ENCODE measurements around the gene EFCAB5.
"Not testable (repeated sequence)": the region's sequence is repeated elsewhere in the genome, so short reads cannot be mapped to it uniquely, and the experiment has no call there.

The EFCAB5 gene

DNA sequence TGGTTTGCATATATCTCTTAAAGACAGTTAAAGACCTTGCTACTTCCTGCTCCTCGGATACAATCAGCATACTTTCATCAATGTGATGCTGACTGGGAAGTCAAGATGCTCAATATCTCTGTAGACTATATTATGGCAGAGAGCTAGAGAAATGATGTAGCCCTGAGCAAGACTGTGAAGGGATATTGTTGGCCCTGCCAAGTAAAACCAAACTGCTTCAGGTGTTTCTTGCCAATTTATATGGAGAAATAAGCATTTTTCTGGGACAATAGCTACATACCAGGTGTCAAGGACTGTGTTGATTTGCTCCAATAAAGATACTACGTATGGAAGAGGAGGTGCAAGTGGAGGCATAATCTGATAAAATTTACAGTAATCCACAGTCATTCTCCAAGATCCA lies 4.7 kb upstream of the EFCAB5 start:
- no peak for DNase-seq

DNA sequence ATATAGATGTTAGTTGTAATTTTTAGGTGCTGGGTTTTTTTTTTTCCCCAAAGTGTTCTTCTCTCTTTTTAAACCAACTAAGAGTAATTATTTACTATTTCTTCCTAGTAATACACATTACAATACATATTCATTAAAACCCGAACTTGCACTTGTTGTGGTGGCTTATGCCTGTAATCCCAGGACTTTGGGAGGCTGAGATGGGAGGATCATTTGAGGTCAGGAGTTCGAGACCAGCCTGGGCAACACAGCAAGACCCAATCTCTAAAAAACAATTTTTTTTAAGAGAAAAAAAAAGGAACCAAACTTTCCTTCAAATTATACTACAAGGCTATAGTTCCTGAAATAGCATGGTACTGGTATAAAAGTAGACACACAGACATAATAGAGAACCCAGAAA lies 3.8 kb downstream of the EFCAB5 start:
- DNase-seq, result no peak

DNA sequence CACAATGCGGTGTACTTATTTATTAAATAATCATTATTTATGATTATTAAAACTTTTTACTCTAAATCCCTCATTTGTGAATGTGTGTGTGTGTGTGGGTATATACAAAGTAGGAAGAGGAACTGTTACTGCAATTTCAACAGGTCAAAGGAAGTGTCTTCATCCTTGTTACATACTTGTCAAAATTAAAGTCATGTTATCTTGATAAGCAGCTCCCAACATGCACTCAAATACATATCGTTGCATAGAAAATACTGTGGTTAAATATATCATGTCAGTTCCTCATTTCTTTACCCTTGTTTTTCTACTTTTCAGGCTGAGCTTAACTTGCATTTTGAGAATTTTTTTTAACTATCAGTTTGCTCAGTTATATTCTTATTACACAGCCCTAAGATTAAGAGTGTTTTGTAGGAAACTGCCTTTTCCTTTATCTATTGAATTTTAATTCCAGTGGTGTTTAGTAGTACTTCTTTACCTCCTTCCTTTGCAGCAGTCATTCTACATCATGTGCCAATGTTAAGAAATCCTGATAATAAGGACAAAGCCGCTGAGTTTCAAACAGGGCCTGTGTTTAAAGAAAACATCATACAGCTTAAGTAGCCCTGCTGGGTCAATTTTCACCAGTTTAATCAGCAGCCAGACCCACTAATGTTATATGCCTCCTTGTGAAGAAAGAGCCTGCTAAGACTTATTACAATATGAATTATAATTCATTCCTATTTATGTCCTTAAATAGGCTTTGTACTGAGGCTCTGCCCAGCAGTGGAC lies 7.2 kb downstream of the EFCAB5 start:
- no peak for DNase-seq

DNA sequence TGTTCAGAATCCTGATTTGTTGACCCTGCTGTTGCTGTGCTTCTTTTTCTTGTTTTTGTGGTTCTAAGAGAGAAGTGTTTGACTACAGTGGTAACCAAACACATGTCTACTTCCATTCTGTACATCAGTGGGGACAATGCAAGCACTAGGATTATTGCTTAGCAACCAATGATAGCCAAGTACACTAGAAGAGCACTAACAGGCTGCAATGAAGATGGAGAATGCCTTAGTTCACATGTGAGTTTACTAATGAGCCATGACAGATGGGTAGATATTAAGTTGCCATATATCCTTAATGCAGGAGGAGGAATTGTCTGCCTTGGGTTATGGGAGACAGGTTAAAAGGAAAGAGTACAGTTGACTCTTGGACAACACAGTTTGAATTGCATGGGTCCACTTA lies 8.3 kb downstream of the EFCAB5 start:
- no peak for DNase-seq

DNA sequence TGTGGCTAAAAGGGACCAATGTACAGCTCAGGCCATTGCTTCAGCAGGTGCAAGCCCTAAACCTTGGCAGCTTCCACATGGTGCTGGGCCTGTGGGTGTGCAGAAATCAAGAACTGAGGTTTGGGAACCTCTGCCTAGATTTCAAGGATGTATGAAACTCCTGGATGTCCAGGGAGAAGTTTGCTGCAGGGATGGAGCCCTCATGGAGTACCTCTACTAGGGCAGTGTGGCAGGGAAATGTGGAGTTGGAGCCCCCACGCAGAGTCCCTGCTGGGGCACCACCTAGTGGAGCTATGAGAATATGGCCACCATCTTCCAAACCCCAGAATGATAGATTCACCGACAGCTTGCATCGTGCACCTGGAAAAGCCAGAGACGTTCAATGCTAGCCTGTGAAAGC lies 13.0 kb downstream of the EFCAB5 start:
- no peak for DNase-seq

DNA sequence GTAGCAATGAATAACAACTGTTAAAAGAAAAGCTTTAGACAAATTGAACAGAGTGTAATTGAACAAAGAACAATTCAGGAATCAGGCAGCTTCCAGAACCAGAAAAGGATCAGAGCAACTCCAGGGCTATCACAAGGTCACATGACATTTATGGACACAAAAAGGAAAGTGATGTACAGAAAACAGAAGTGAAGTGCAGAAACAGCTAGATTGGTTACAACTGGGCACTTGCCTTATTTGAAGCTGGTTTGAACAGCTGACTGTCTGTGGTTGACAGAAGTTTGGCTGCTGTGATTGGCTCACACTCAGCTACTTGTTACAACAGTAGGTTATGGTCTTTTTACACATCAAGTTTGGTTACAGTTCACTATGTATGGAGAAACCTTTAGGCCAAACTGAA lies 14.8 kb downstream of the EFCAB5 start:
- DNase-seq, result no peak

DNA sequence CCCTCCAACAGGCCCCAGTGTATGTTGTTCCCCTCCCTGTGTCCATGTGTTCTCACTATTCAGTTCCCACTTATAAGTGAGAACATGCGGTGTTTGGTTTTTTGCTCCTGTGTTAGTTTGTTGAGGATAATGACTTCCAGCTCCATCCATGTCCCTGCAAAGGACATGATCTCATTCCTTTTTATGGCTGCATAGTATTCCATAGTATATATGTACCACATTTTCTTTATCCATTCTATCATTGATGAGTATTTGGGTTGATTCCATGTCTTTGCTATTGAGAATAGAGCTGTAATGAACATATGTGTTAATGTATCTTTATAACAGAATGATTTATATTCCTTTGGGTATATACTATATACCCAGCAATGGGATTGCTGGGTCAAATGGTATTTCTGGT lies 16.1 kb downstream of the EFCAB5 start:
- not testable (repeated sequence) for DNase-seq

DNA sequence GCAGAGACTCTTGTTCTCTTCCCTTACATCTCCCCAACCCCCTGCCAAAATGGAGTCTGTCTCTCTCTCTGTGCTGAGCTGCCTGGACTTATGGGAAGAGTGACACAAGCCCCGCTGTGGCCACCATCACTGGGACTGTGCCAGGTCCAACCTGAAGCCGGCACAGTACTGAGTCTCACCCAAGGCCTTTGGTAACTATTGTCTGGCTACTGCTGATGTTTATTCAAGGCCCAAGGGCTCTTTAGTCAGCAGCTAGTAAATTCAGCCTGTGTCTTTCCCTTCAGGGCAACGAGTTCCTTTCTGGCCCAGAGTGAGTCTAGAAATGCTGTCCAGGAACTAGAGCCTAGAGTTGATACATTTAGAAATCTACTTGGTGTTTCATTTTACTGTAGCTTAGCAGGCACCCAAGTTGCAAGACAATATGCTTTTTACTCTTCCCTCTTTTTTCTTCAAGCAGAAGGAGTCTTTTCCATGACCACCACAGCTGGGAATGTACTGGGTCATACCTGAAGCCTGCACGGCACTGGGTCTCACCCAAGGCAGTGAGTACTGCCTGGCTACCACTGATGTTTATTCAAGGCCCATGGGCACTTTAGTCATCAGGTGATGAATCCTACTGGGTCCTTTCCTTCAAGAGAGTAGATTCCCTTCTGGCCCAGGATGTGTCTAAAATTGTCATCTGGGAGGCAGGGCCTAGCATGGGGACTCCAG lies 17.7 kb downstream of the EFCAB5 start:
- no peak for DNase-seq

DNA sequence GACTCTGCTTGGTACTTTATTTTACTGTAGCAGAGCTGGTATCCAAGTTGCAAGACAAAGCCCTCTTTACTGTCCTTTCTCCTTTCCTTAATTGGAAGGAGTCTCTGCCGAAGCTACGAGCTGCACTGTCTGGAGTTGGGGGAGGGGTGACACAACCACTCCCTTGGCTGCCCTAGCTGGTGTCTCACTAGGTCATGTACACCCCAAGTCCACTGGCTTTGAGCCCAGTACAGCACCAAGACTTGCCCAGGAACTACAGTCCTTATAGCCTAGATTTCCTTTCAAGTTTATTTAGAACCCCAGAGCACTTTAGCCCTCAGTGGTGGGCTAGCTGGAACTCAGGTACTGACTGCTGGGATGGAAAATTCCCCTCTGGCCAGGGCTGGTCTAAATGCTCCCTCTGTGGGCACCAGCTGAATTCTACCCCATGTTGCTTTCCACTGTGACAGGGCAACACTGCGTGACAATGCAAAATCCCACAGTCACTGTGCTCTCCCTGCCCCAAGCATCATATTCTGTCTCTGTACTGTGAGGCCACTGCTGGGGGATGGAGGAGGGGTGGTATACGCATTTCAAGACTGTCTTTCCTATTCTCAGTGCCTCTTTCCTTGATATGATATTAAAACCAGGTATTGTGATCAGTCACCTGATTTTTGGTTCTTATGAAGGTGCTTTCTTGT lies 18.4 kb downstream of the EFCAB5 start:
- DNase-seq, result no peak

DNA sequence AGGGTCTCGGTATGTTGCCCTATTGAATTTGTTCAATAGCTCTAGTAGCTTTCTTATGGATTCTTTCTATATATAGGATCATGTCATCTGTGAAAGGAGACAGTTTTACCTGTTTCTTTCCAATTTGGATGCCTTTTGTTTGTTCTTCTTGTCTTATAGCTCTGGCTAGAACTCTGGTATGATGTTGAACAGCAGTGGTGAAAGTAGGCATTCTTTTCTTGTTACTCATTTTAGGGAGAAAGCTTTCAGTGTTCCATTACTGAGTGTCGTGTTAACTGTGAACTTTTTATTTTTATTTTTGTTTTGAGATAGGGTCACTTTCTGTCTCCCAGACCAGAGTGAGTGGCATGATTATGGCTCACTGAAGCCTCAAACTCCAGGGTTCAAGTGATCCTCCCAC lies 21.2 kb downstream of the EFCAB5 start:
- DNase-seq, result no peak

DNA sequence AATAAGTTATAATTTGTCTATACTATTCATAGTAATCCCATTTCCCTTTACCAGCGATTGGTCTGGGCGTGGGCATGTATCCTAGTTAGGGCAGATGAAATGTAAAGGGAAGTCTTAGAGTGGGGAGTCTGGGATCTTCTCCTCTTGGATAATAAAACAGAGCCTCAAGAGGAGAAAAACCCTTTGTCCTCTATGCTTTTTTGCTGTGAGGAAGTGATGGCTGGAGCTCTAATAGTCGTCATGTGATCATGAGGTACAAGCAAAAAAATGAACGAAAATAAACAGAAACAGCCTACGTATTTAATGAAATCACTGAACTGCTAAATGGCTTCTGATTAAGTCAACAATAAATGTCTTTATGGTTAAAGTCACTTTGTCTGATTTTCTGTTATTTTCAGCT lies 26.8 kb downstream of the EFCAB5 start:
- no peak for DNase-seq

DNA sequence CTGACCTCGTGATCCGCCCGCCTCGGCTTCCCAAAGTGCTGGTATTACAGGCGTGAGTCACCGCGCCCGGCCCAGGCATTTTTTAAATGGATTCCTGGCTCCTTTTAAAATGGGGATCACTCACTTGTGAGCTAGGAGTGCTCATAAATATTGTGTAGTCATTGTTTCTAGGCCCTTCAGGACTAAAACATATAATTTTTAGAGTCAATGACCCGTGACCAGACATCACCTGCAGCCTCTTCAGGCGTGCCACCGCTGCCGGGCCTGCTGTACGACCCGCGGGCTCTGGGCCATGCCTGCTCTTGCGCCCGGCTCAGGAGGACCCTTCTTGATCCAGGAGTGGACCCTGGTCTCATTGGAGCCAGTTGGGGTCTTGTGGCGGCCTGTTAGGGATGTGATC lies 30.8 kb downstream of the EFCAB5 start:
- no peak for DNase-seq

DNA sequence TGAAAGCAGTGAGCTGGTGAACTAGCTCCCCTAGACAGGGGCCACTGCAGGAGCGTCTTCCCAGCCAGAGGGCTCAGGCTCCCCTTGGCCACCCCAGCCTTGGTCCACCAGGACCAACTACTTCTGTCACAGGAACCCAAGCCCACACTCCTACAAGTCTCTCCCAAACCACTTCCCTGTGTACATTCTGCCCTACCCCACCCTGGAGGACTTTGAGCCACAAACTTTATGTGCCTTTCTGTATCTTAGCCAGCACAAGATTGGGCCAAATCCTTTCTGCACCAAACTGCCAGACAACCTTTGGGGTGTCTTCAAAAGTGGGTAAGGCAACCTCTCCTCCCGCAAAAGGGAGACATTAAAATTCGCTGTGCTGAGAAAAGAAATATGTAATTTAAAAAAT lies 31.6 kb downstream of the EFCAB5 start:
- DNase-seq, result no peak

DNA sequence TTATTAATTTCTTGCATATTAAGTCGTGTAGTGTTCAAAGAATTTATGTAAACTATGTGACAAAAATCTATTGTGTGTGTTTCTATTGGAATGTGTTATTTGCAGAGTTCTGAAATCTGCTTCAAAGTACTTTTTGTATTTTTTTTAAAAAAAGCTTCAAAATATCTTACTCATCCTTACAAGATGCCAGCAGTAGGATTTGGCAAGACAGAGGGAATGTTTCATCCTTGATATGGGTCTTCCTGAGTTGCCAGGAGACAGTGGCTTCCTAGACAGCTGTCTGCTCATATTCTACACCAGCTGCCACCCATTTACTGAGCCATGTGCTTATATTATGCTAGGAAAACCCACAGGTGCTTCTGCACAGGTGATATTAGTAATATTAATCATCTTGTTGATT lies 36.4 kb downstream of the EFCAB5 start:
- DNase-seq, result no peak

DNA sequence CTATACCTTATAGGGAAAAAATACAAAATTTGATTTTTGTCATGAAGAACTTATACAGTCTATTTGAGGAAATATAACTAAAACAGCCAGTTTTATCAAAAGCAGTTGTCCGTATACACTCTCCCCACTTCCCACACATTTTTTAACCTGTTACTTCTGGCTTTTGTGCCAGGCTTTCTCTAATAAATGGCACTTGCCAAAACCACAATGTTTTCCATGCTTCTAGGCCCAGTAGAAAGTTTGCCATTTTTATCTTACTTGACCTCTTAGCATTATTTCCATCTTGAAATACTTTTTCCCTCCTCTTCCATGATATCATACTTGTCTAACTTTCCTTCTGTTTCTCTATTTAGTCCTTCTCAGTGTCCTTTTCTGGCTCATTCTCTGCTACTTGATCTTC lies 38.8 kb downstream of the EFCAB5 start:
- no peak for DNase-seq

DNA sequence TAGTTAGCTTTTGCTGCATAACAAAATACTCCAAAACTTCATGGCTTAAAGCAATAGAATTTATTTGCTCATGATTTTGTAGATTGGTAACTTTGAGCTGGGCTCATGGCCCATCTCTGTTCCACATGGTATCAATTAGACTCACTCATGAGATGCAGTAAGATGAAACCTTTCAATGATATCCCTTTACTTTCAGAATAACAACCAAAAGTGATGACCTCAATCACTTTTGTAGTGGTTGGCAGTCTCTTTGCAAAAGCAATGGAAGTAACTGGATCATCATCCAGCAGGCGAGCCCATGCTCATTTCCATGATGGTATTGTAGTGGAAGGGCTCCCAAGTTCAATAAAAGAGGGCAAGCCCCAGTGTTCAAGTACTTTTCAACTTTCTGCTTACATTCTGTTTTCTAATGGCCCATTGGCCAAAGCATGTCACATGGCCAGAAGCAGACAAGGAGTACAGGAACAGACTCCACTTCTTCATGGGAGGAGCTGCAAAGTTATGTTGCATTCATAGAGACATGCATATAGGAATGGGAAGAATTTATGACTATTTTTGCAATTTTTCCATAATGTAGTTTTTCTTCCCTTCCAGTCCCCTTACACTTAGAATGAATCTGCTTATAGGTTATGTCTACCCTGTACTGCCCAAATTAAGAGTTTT lies 41.7 kb downstream of the EFCAB5 start:
- no peak for DNase-seq

DNA sequence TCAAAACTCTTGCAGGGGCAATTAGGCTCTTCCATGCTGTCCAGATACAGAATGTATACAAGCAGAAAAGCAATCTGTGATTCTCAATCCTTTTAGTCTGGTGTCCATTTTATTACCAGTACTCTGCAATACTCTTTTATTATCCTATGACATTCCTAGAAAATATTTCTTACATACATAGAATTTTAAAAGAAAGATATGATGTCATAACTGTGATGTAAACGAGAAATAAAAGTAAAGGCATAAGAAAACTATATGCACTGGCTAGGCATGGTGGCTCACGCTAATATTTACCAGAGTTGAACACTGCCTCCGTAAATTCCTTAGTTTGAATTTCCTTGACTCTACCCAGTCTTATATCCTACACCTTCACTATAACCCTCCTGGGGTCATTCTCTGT lies 55.0 kb downstream of the EFCAB5 start:
- DNase-seq, result no peak

DNA sequence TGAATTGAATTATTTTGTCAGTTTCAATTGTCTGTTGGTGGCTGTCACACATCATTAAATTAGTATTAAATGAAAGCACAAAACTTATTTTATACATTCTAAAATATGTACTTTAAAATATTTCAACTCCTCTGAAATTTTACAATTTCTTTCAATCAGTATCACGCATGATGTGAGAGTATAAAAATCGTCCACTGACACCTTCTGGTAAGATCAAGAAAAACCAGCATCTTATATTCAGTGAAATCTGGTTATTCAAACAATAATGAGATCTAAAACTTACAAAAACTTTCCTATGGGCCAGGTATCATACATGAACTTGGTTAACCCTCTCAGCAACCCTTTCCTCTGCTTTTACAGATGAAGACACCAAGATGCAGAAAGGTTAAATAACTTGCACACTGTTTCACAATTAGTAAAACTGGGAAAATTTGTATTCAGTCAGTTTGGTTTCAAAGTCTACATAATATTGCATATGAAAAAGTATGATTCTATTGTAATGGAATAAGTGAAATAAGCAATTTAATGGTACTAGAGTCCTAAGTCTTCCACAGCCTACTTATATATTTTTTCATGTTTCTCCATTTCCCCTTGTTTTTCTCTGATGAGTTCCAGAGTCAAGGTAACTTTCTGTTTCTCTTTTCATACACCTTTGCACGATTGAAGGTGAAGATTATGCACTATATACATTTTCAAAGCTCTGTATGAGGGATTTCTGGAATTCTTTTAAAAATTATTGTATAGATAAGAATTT lies 58.7 kb downstream of the EFCAB5 start:
- no peak for DNase-seq

DNA sequence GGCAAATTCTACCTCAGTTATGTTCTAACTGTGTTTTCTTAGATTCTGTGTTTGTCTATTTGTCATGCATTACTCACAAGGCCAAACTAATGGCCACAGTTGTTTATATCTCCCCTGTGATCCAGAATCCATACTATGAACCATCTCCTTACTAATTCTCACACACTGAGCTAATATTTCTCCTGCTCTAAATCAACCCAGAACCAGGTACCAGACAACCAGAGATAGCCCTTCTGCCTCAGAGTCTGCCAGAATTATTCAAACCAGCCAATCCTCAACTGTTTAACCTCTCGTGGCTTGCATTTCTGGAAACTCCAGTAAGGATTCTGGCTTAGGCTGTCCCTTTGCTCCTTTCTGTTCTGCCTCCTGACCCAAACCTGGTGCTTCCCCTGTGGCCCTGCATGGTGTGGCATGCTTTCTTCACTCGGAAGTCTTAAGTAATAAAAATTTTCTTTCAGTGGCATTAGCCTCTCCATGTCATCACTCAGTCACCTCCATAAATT lies 59.4 kb downstream of the EFCAB5 start:
- no peak for DNase-seq

DNA sequence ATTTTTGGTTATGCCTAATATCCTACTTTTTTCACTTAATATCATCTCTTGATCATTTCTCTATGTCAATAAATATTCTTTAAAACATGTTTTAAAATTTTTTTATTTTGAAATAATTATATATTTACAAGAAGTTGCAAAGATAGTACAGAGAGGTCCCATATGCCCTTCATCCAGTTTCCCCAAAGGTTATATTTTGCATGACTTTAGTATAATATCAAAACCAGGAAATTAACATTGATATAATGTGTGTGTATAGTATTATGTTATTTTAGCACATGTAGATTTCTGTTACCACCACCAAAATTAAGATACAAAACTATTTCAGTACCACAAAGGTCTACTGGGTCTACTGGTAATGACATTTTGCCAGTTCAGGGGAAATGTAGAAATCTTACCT lies 60.7 kb downstream of the EFCAB5 start:
- DNase-seq, result no peak

DNA sequence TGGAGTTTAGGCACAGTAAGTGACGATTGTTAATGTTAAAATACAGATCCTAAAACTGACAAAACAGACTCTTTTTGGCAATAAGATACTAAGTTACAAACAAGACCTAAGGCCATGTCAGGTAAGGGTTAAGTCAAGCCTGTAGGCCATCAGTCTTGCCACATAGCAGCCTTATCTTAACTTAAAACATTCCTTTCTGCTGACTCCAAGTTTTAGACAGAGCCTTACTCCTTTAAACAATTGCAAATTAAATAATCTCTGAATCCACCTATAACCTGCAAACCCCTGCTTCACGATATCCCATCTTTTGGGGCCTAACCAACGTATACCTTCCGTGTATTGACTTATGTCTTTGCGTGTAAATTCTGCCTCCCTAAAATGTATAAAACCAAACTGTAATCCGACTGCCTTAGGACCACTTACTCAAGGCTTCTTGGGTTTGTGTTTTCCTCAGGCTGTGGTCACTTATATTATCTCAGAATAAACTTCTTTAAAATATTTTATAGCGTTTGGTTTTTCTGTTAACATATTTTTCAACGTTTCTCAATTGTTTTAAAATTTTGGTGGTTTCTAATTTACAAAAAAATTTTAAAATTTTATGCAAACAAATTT lies 64.4 kb downstream of the EFCAB5 start:
- no peak for DNase-seq

DNA sequence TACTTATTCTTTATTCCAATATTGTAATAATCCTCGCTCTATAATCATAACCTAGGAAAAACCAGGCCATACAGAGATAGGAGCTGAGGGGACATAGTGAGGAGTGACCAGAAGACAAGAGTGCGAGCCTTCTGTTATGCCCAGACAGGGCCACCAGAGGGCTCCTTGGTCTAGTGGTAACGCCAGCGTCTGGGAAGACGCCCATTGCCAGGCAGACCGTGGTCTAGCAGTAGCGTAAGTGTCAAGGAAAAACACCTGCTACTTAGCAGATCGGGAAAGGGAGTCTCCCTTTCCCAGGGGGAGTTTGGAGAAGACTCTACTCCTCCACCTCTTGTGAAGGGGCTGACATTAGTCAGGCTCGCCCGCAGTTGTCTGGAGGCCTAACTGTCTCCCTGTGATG lies 70.5 kb downstream of the EFCAB5 start:
- DNase-seq, result not testable (repeated sequence)
